ENCODE data around the gene SNRNP48. TPM values are rescaled to one million over a fixed set of nuclear protein-coding genes. Genes with fewer than 3 reads are reported as not detected.

The SNRNP48 gene
- total and polyA plus RNA-seq, 2 of the 8 experiments (the other 6 are each of a cell fraction or from before 2014, with no cell fraction given): 7.7 to 21.0 TPM

- Histone ChIP-seq H2BK12ac (ENCODE audit: low read depth, low read length) (no peak overlapping the region), H3K79me2 (ENCODE audit: control insufficient read depth in 1 of 2, insufficient read depth in 2 of 2, low read length in 2 of 2) (peaks cover 0 to 48% of the 10 kb centered on the region in 2 experiments; a peak in 2 of 4 replicates), H3K23ac (ENCODE audit: insufficient read length) (no peak overlapping the region), H3K4ac (replicated peaks; ENCODE audit: insufficient read length, low read depth, low read length) (no peak overlapping the region), H3K56ac (replicated peaks; ENCODE audit: insufficient read length, low read depth, low read length) (no peak overlapping the region), H4K5ac (ENCODE audit: insufficient read length, low read depth, low read length) (no peak overlapping the region), H2BK20ac (ENCODE audit: low read length) (no peak overlapping the region), H3K23me2 (ENCODE audit: low read depth, low read length) (peaks cover 2% of the 10 kb centered on the region; the same call in 1 of the 2 replicates), H3K14ac (ENCODE audit: insufficient read length) (no peak overlapping the region), H3K79me1 (ENCODE audit: low read depth, low read length) (peaks cover 2% of the 10 kb centered on the region; the same call in 1 of the 2 replicates), H3K27me3 (replicated peaks in 1 of 4; ENCODE audit: control insufficient read depth in 3 of 4, extremely low read depth in 1 of 4, insufficient read depth in 3 of 4, low read length in 3 of 4) (peaks cover 0 to 14% (median 9%) of the 10 kb centered on the region in 4 experiments; a peak in 4 of 7 replicates), H4K91ac (replicated peaks; ENCODE audit: insufficient read length, low read length) (no peak overlapping the region), H2BK120ac (replicated peaks; ENCODE audit: low read depth, low read length) (no peak overlapping the region), H3K4me2 (ENCODE audit: insufficient read depth in 1 of 2, low read depth in 2 of 2, low read length in 2 of 2) (peak overlapping the region; percentile 43 to 86; a peak in 3 of 4 replicates), H4K20me1 (replicated peaks in 1 of 2; ENCODE audit: control insufficient read depth in 1 of 2, insufficient read depth in 2 of 2, low read length in 2 of 2) (peaks cover 0 to 3% of the 10 kb centered on the region in 2 experiments), H2AFZ (ENCODE audit: low read length) (no peak overlapping the region), H2BK15ac (ENCODE audit: low read length) (no peak overlapping the region), H4K8ac (ENCODE audit: extremely low read depth, insufficient read depth, low read length) (no peak overlapping the region), H2AK5ac (ENCODE audit: low read depth, low read length) (no peak overlapping the region), H3K36me3 (ENCODE audit: control insufficient read depth in 2 of 4, insufficient read depth in 4 of 4, low read length in 3 of 4) (no peaks in the 10 kb centered on the region), H3K9ac (replicated peaks in 1 of 4; ENCODE audit: extremely low read depth in 1 of 4, low read depth in 3 of 4, low read length in 3 of 4) (no peak overlapping the region), H3K9me3 (ENCODE audit: insufficient read depth in 2 of 2, low read depth in 1 of 2, low read length in 1 of 2) (no peaks in the 10 kb centered on the region), H3K4me3 (ENCODE audit: extremely low read depth in 1 of 4, insufficient read depth in 2 of 4, low read depth in 3 of 4, low read length in 4 of 4) (peak overlapping the region in 1 of 4 experiments; percentile 93; a peak in 2 of 8 replicates), H3K18ac (ENCODE audit: extremely low read depth, low read length) (no peak overlapping the region), H3K27ac (ENCODE audit: low read depth, low read length) (no peak overlapping the region), H2BK5ac (ENCODE audit: low read depth, low read length) (no peak overlapping the region), H3K4me1 (replicated peaks in 1 of 4; ENCODE audit: control insufficient read depth in 3 of 4, insufficient read depth in 4 of 4, low read length in 3 of 4) (peaks cover 8 to 21% (median 12%) of the 10 kb centered on the region in 4 experiments)
- POLR2A ChIA-PET (ENCODE audit: partially characterized antibody): no interaction called here
- TF ChIP-seq BACH1 (IDR thresholded peaks at IDR 0.05; ENCODE audit: low read length) (no peak), SP2 (IDR thresholded peaks at IDR 0.05; ENCODE audit: low read length) (no peak), EP300 (IDR thresholded peaks at IDR 0.05; ENCODE audit: borderline replicate concordance in 1 of 2, low read depth in 2 of 2, low read length in 2 of 2) (no peak)
- FAIRE-seq (no peak), DNase-seq (ENCODE audit: low read depth in 1 of 2, low spot score in 2 of 2) (no peak)
- WGBS, 2 experiments (ENCODE audit: extremely low coverage in 1 of 2, insufficient coverage in 1 of 2, insufficient read length in 1 of 2, insufficient replicate concordance in 2 of 2, low coverage in 1 of 2, low lambda C conversion rate in 2 of 2, missing lambda C conversion rate in 1 of 2): 57% methylated on average over 3 of the region's 3 CpGs; no CpG with 5 or more reads in 1 of the 2 experiments
- CTCF ChIA-PET (ENCODE audit: partially characterized antibody): interaction anchor here (1.4 kb wide), 1 partner anchor 16 kb away, joined by 3 read pairs; no protein-coding TSS in a partner anchor
Measured at GRCh38 chr6:7544597-7544996, 45.4 kb upstream of the SNRNP48 start.

Data from H1 (cell line).